Caco-2 (cell line): Measurements from ENCODE around the gene EMP1. TPM values are rescaled to one million over a fixed set of nuclear protein-coding genes. Genes with fewer than 3 reads are reported as not detected.

Source experiments
- BruUV-seq: library from RNA; stranded (reverse); fragments of 400-500 nt; replicated peaks from 2 replicates; lab custom pipeline; 2021; lab: Mats Ljungman, UMichigan
- CTCF ChIA-PET: fragments of 300-600 bp; sonication (Branson Sonifier 250); formaldehyde crosslinking; loops from one replicate; lab custom pipeline; 2022; ENCODE audit warnings: antibody characterized with exemption; lab: Charles Lee
- POLR2A ChIA-PET: fragments of 300-600 bp; sonication (Branson Sonifier 250); formaldehyde crosslinking; loops from one replicate; lab custom pipeline; 2022; ENCODE audit warnings: antibody characterized with exemption; lab: Charles Lee
- DNase-seq, 2 experiments: peaks; one replicate each; pipeline versions ENCODE4 v3.0.0 to v3.0.0-alpha.2; 2020 to 2022
- H3K27me3 ChIP-seq: replicated peaks from 2 replicates; pipeline ENCODE4 v1.6.0; 2011; ENCODE audit warnings: low read length; ENCODE audit not compliant: control insufficient read depth, insufficient read depth
- H3K36me3 ChIP-seq: 2 replicates; pipeline ENCODE4 v1.5.1; 2011; ENCODE audit warnings: low read length; ENCODE audit not compliant: control insufficient read depth, insufficient read depth
- H3K4me1 ChIP-seq: fragments of 250-450 bp; sonication (Bioruptor Pico); 2 replicates; pipeline ENCODE4 v1.5.1; 2020; ENCODE audit warnings: mild to moderate bottlenecking
- H3K4me3 ChIP-seq: 2 replicates; pipeline ENCODE4 v1.5.1; 2011; ENCODE audit warnings: low read depth, mild to moderate bottlenecking, control low read depth, low read length
- H3K9me3 ChIP-seq: fragments of 250-450 bp; sonication (Bioruptor Pico); 2 replicates; pipeline ENCODE4 v1.5.1; 2020; ENCODE audit warnings: mild to moderate bottlenecking, moderate library complexity
- H3K27ac Mint-ChIP-seq: one replicate; pipeline ENCODE4 v1.8.0; 2022; ENCODE audit warnings: mixed read lengths; ENCODE audit not compliant: unreplicated experiment
- H3K27me3 Mint-ChIP-seq: one replicate; pipeline ENCODE4 v1.8.0; 2022; ENCODE audit warnings: mixed read lengths; ENCODE audit not compliant: insufficient read depth, unreplicated experiment
- H3K36me3 Mint-ChIP-seq: one replicate; pipeline ENCODE4 v1.8.0; 2022; ENCODE audit warnings: mild to moderate bottlenecking, mixed read lengths; ENCODE audit not compliant: insufficient read depth, unreplicated experiment
- H3K4me1 Mint-ChIP-seq: one replicate; pipeline ENCODE4 v1.8.0; 2022; ENCODE audit warnings: low read depth, mixed read lengths; ENCODE audit not compliant: unreplicated experiment
- H3K4me3 Mint-ChIP-seq: one replicate; pipeline ENCODE4 v1.8.0; 2022; ENCODE audit warnings: mild to moderate bottlenecking, moderate library complexity, mixed read lengths; ENCODE audit not compliant: unreplicated experiment
- H3K9me3 Mint-ChIP-seq: one replicate; pipeline ENCODE4 v1.8.0; 2022; ENCODE audit warnings: mixed read lengths; ENCODE audit not compliant: unreplicated experiment
- intact Hi-C: fragments of 100-400 bp; cut with micrococcal nuclease; formaldehyde crosslinking; loops from one replicate; pipeline ENCODE4 v1.10.0; 2022; ENCODE audit not compliant: unreplicated experiment
- total RNA-seq: library from RNA; stranded (reverse); gene quantifications from 2 replicates; pipeline ENCODE4 v1.2.3, GENCODE V29; 2022
- TF ChIP-seq, protein P1 (sequence below), 2 experiments: fragments of 200-600 bp in 1 of 2; IDR thresholded peaks; 1 replicate in 1 of 2; 2 replicates in 1 of 2; pipeline versions ENCODE4 v1.5.1 to v1.8.0; 2011 to 2022; ENCODE audit warnings: antibody characterized with exemption in 1 of 2, control low read depth in 1 of 2, inconsistent platforms in 1 of 2, low read depth in 1 of 2, low read length in 1 of 2, mild to moderate bottlenecking in 1 of 2, moderate library complexity in 1 of 2; ENCODE audit not compliant: insufficient read depth in 1 of 2, severe bottlenecking in 1 of 2, unreplicated experiment in 1 of 2

EMP1 gene
- total RNA-seq, 1 experiment from 2014 or later: 6.6 TPM

- BruUV-seq: no TSS peak
- CTCF ChIA-PET: interaction anchor here (0.6 to 1.5 kb wide), 7 partner anchors 8 to 94 kb away, joined by 3 to 14 read pairs (median 3); no protein-coding TSS in a partner anchor
These were observed 1.3 kb upstream of the EMP1 start for GRCh38 chr12:13195250-13195649.

DNA sequence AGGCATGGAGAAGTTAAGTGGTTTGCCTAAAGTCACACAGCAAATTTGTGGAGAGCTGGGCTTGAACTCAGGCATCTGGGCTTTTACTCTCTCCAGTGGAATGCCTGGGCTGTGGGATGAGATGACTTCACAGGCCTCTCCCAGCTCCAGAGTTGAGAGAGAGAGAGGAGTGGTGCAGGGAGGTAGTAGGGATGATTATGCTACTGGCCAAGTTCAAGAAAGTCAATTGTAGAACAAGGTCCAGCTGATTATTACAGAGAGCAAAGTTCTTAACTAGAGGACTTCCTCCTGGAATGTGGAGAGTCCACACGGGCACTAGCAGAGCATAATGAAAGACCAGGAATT lies 769 bp upstream of the EMP1 start:
- H3K4me3 Mint-ChIP-seq: no peak overlapping the region
- DNase-seq: no peak
- H3K4me1 Mint-ChIP-seq: peaks cover 43% of the 10 kb centered on the region
- no peaks in the 10 kb centered on the region for H3K9me3 Mint-ChIP-seq
- ChIA-PET CTCF (interaction anchor here (0.6 to 1.5 kb wide), 9 partner anchors 9 to 97 kb away, joined by 3 to 14 read pairs (median 3); no protein-coding TSS in a partner anchor), POLR2A (interaction anchor here (0.6 to 1.0 kb wide), 2 partner anchors 23 to 94 kb away, joined by 3 read pairs; no protein-coding TSS in a partner anchor)
- H3K4me3 ChIP-seq: no peak overlapping the region
- no peaks in the 10 kb centered on the region for H3K36me3 ChIP-seq
- no peaks in the 10 kb centered on the region for H3K9me3 ChIP-seq
- H3K4me1 ChIP-seq: peaks cover 47% of the 10 kb centered on the region
- H3K36me3 Mint-ChIP-seq: peaks cover 5% of the 10 kb centered on the region
- intact Hi-C loops: loop anchor here (2.0 kb wide), 1 partner anchor 23 kb away; no protein-coding TSS in a partner anchor
- H3K27ac Mint-ChIP-seq: peak overlapping the region; percentile 28
- no TSS peak for BruUV-seq
- TF ChIP-seq, protein P1, sequence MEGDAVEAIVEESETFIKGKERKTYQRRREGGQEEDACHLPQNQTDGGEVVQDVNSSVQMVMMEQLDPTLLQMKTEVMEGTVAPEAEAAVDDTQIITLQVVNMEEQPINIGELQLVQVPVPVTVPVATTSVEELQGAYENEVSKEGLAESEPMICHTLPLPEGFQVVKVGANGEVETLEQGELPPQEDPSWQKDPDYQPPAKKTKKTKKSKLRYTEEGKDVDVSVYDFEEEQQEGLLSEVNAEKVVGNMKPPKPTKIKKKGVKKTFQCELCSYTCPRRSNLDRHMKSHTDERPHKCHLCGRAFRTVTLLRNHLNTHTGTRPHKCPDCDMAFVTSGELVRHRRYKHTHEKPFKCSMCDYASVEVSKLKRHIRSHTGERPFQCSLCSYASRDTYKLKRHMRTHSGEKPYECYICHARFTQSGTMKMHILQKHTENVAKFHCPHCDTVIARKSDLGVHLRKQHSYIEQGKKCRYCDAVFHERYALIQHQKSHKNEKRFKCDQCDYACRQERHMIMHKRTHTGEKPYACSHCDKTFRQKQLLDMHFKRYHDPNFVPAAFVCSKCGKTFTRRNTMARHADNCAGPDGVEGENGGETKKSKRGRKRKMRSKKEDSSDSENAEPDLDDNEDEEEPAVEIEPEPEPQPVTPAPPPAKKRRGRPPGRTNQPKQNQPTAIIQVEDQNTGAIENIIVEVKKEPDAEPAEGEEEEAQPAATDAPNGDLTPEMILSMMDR (IDR thresholded peaks at IDR 0.05; ENCODE audit: insufficient read depth in 1 of 2, low read depth in 1 of 2, low read length in 1 of 2, severe bottlenecking in 1 of 2, unreplicated experiment in 1 of 2): no peak
- H3K27me3 ChIP-seq: no peaks in the 10 kb centered on the region
- no peaks in the 10 kb centered on the region for H3K27me3 Mint-ChIP-seq

More at GRCh38 chr12:13195250-13195649, 1.3 kb upstream of the EMP1 start:
- Histone ChIP-seq H3K27me3 (no peaks in the 10 kb centered on the region), H3K36me3 (no peaks in the 10 kb centered on the region), H3K4me1 (peaks cover 47% of the 10 kb centered on the region), H3K9me3 (no peaks in the 10 kb centered on the region), H3K4me3 (no peak overlapping the region)
- peak overlapping the region; percentile 28 for H3K27ac Mint-ChIP-seq
- intact Hi-C loops: no loop called here
- TF ChIP-seq, protein P1 (IDR thresholded peaks at IDR 0.05; ENCODE audit: insufficient read depth in 1 of 2, low read depth in 1 of 2, low read length in 1 of 2, severe bottlenecking in 1 of 2, unreplicated experiment in 1 of 2): no peak
- peaks cover 43% of the 10 kb centered on the region for H3K4me1 Mint-ChIP-seq
- H3K36me3 Mint-ChIP-seq: peaks cover 5% of the 10 kb centered on the region
- no peak overlapping the region for H3K4me3 Mint-ChIP-seq
- POLR2A ChIA-PET: interaction anchor here (0.6 to 1.0 kb wide), 2 partner anchors 23 to 94 kb away, joined by 3 read pairs; no protein-coding TSS in a partner anchor
- no peaks in the 10 kb centered on the region for H3K9me3 Mint-ChIP-seq
- no peaks in the 10 kb centered on the region for H3K27me3 Mint-ChIP-seq
- DNase-seq: no peak

- Histone ChIP-seq H3K27me3 (no peaks in the 10 kb centered on the region), H3K4me3 (no peak overlapping the region), H3K9me3 (no peaks in the 10 kb centered on the region), H3K36me3 (no peaks in the 10 kb centered on the region), H3K4me1 (peaks cover 47% of the 10 kb centered on the region)
- peaks cover 43% of the 10 kb centered on the region for H3K4me1 Mint-ChIP-seq
- no peaks in the 10 kb centered on the region for H3K27me3 Mint-ChIP-seq
- CTCF ChIA-PET: interaction anchor here (1.2 to 1.4 kb wide), 2 partner anchors 99 kb away, joined by 3 to 4 read pairs; no protein-coding TSS in a partner anchor
- H3K27ac Mint-ChIP-seq: peak overlapping the region; percentile 28
- TF ChIP-seq, protein P1 (IDR thresholded peaks at IDR 0.05; ENCODE audit: insufficient read depth in 1 of 2, low read depth in 1 of 2, low read length in 1 of 2, severe bottlenecking in 1 of 2, unreplicated experiment in 1 of 2): no peak
- BruUV-seq: no TSS peak
- peaks cover 5% of the 10 kb centered on the region for H3K36me3 Mint-ChIP-seq
- peak overlapping the region; percentile 50 for H3K4me3 Mint-ChIP-seq
- intact Hi-C loops: loop anchor here (2.0 kb wide), 1 partner anchor 24 kb away; no protein-coding TSS in a partner anchor
- POLR2A ChIA-PET: no interaction called here
- H3K9me3 Mint-ChIP-seq: no peaks in the 10 kb centered on the region
- no peak for DNase-seq
These were observed 506 bp downstream of the EMP1 start for GRCh38 chr12:13197032-13197431.
